B cell (primary cell): ENCODE data around the gene SCGB1D1. TPM values are rescaled to one million over a fixed set of nuclear protein-coding genes. Genes with fewer than 3 reads are reported as not detected.

Experiments
- ATAC-seq: fragments of 200-7000 bp; cut with Tn5 transposase; one replicate; pipeline ENCODE4 v1.10.0; 2021; ENCODE audit warnings: low read depth, mild to moderate bottlenecking, moderate number of reproducible peaks, moderate library complexity
- CTCF ChIA-PET: fragments of 350-600 bp; sonication (Branson Sonifier 250); formaldehyde crosslinking; loops from one replicate; lab custom pipeline; 2021; ENCODE audit warnings: antibody characterized with exemption, inconsistent platforms; lab: Charles Lee
- POLR2A ChIA-PET: fragments of 350-600 bp; sonication (Branson Sonifier 250); formaldehyde crosslinking; loops from one replicate; lab custom pipeline; 2021; ENCODE audit warnings: antibody characterized with exemption; lab: Charles Lee
- DNase-seq: peaks from one replicate; pipeline ENCODE4 v3.0.0; 2013
- H2AFZ ChIP-seq: 2 replicates; pipeline ENCODE4 v1.6.1; 2012; ENCODE audit warnings: mild to moderate bottlenecking, low read depth, low read length; ENCODE audit not compliant: insufficient read depth, poor library complexity, severe bottlenecking
- H3K27ac ChIP-seq, 2 donors: 1 replicate in 1 of 2; 2 replicates in 1 of 2; pipeline ENCODE4 v1.5.1; 2012 to 2013; ENCODE audit warnings: low read length in 2 of 2, mild to moderate bottlenecking in 2 of 2, moderate library complexity in 1 of 2
- H3K27me3 ChIP-seq, 4 experiments: fragments of 200-600 bp in 1 of 4; sonication (generic) in 1 of 4; replicated peaks in 1 of 4; 1 replicate in 2 of 4; 2 replicates in 2 of 4; pipeline versions ENCODE4 v1.6.1 to v1.7.0; 2013 to 2016; ENCODE audit warnings: low read length in 3 of 4, mild to moderate bottlenecking in 2 of 4, mixed read lengths in 1 of 4, moderate library complexity in 1 of 4; ENCODE audit not compliant: insufficient read depth in 4 of 4, control insufficient read depth in 3 of 4; ENCODE audit errors: control extremely low read depth in 1 of 4
- H3K36me3 ChIP-seq, 2 experiments: replicated peaks in 1 of 2; 1 replicate in 1 of 2; 2 replicates in 1 of 2; pipeline versions ENCODE4 v1.6.1 to v1.7.1; 2013; ENCODE audit warnings: low read length in 1 of 2; ENCODE audit not compliant: insufficient read depth in 2 of 2, control insufficient read depth in 1 of 2; ENCODE audit errors: control extremely low read depth in 1 of 2, extremely low read depth in 1 of 2
- H3K4me1 ChIP-seq, 2 donors: fragments of 200-600 bp in 1 of 2; sonication (generic) in 1 of 2; 1 replicate in 1 of 2; 2 replicates in 1 of 2; pipeline versions ENCODE4 v1.5.1 to v1.6.1; 2013 to 2017; ENCODE audit warnings: low read length in 2 of 2; ENCODE audit not compliant: control insufficient read depth in 2 of 2, insufficient read depth in 2 of 2
- H3K4me2 ChIP-seq: replicated peaks from 2 replicates; pipeline ENCODE3; 2012; ENCODE audit warnings: mild to moderate bottlenecking, low read depth, low read length; ENCODE audit not compliant: poor library complexity, severe bottlenecking
- H3K4me3 ChIP-seq, 5 experiments: fragments of 200-600 bp in 1 of 5; sonication (generic) in 1 of 5; 1 replicate in 3 of 5; 2 replicates in 2 of 5; pipeline versions ENCODE4 v1.5.1 to v1.7.0; 2011 to 2016; ENCODE audit warnings: low read length in 4 of 5, mild to moderate bottlenecking in 4 of 5, low read depth in 2 of 5, control low read depth in 1 of 5, moderate library complexity in 1 of 5; ENCODE audit not compliant: insufficient read depth in 1 of 5; ENCODE audit errors: control extremely low read depth in 1 of 5, extremely low read depth in 1 of 5
- H3K79me2 ChIP-seq: fragments of 200-600 bp; sonication (generic); one replicate; pipeline ENCODE4 v1.6.0; 2016; ENCODE audit warnings: low read length; ENCODE audit not compliant: control insufficient read depth, insufficient read depth
- H3K9ac ChIP-seq: fragments of 200-600 bp; sonication (generic); 2 replicates; pipeline ENCODE4 v1.6.1; 2017; ENCODE audit warnings: mild to moderate bottlenecking, low read length, moderate library complexity
- H3K9me3 ChIP-seq, 3 donors: one replicate each; pipeline versions ENCODE4 v1.6.1 to v1.7.1; 2013; ENCODE audit warnings: low read length in 2 of 3; ENCODE audit not compliant: control insufficient read depth in 2 of 3, insufficient read depth in 1 of 3; ENCODE audit errors: control extremely low read depth in 1 of 3
- H4K20me1 ChIP-seq: 2 replicates; pipeline ENCODE4 v1.6.0; 2012; ENCODE audit warnings: mild to moderate bottlenecking, low read length; ENCODE audit not compliant: insufficient read depth, control insufficient read depth, poor library complexity, severe bottlenecking
- H3K27ac Mint-ChIP-seq: one replicate; pipeline ENCODE4 v1.8.0; 2021; ENCODE audit warnings: mixed read lengths
- H3K27me3 Mint-ChIP-seq: one replicate; pipeline ENCODE4 v1.8.0; 2021; ENCODE audit warnings: mixed read lengths
- H3K4me1 Mint-ChIP-seq: one replicate; pipeline ENCODE4 v1.8.0; 2021; ENCODE audit warnings: mixed read lengths
- H3K4me3 Mint-ChIP-seq: one replicate; pipeline ENCODE4 v1.8.0; 2021; ENCODE audit warnings: mixed read lengths
- H3K9me3 Mint-ChIP-seq: one replicate; pipeline ENCODE4 v1.8.0; 2022; ENCODE audit warnings: mixed read lengths; ENCODE audit not compliant: insufficient read depth
- EZH2 ChIP-seq: IDR thresholded peaks from 2 replicates; pipeline ENCODE4 v1.6.1; 2012; ENCODE audit warnings: borderline replicate concordance, low read depth, mild to moderate bottlenecking, moderate library complexity, low read length; ENCODE audit not compliant: insufficient read depth, poor library complexity, severe bottlenecking
- WGBS: methylation state at CpG from one replicate; pipeline ENCODE4 v1.1.5; 2013; ENCODE audit warnings: missing lambda C conversion rate; ENCODE audit not compliant: insufficient coverage; 5-methylcytosine and 5-hydroxymethylcytosine counted together
- intact Hi-C: fragments of 100-400 bp; cut with micrococcal nuclease; formaldehyde crosslinking; loops from one replicate; pipeline ENCODE4 v1.10.0; 2022
- polyA plus RNA-seq: library from polyadenylated mRNA; depleted of rRNA; stranded (reverse); fragments of >200 nt; gene quantifications from 2 replicates; pipeline ENCODE4 v1.2.3, GENCODE V29; 2012
- total RNA-seq, 2 donors: library from RNA; stranded (reverse); fragments of 120-200 nt in 1 of 2; gene quantifications; 1 replicate in 1 of 2; 2 replicates in 1 of 2; pipeline versions ENCODE4 v1.2.3 to v1.2.4, GENCODE V29; 2013 to 2022
- TF ChIP-seq, protein P1 (sequence below): fragments of 200-600 bp; IDR thresholded peaks from one replicate; pipeline ENCODE4 v1.8.0; 2022; ENCODE audit warnings: antibody characterized with exemption, mild to moderate bottlenecking

Gene SCGB1D1
- total and polyA plus RNA-seq, 2 donors (not counting 1 experiment from before 2014, with no cell fraction given): not detected

DNA sequence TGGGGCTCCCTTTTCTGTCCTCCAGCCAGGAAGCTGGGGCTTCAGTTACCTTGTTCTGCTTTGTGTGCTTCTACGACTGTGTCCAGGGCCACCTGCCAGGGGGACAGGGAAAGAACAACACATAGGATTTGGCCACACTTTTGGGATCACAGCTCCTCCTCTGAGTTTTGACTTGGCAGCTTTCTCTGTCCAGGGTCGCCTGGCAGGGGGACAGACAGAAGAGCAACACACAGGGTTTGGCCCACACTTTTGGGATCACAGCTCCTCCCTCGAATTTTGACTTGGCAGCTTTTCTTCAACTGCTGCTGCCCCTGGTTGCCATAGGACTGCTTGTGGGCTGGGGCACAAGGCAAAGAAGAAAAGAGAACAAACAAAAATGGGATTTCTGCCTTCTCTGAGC, 47.1 kb upstream of the SCGB1D1 start:
- peaks cover 0 to 69% of the 10 kb centered on the region in 2 experiments for H3K36me3 ChIP-seq
- ATAC-seq: no peak
- H3K4me1 ChIP-seq: no peaks in the 10 kb centered on the region
- H3K9me3 ChIP-seq: no peaks in the 10 kb centered on the region
- TF ChIP-seq EZH2: no peak
- TF ChIP-seq, protein P1, sequence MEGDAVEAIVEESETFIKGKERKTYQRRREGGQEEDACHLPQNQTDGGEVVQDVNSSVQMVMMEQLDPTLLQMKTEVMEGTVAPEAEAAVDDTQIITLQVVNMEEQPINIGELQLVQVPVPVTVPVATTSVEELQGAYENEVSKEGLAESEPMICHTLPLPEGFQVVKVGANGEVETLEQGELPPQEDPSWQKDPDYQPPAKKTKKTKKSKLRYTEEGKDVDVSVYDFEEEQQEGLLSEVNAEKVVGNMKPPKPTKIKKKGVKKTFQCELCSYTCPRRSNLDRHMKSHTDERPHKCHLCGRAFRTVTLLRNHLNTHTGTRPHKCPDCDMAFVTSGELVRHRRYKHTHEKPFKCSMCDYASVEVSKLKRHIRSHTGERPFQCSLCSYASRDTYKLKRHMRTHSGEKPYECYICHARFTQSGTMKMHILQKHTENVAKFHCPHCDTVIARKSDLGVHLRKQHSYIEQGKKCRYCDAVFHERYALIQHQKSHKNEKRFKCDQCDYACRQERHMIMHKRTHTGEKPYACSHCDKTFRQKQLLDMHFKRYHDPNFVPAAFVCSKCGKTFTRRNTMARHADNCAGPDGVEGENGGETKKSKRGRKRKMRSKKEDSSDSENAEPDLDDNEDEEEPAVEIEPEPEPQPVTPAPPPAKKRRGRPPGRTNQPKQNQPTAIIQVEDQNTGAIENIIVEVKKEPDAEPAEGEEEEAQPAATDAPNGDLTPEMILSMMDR: no peak
- no peak overlapping the region for H3K27ac ChIP-seq
- H3K9ac ChIP-seq: no peak overlapping the region
- H3K4me3 ChIP-seq: no peak overlapping the region
- no peaks in the 10 kb centered on the region for H3K27me3 ChIP-seq
- H3K9me3 Mint-ChIP-seq: no peaks in the 10 kb centered on the region
- intact Hi-C loops: no loop called here
- no peak overlapping the region for H3K27ac Mint-ChIP-seq
- DNase-seq: no peak
- POLR2A ChIA-PET: no interaction called here
- H3K4me3 Mint-ChIP-seq: no peak overlapping the region
- 95% methylated on average over 3 of the region's 3 CpGs for WGBS
- no peaks in the 10 kb centered on the region for H3K27me3 Mint-ChIP-seq
- H4K20me1 ChIP-seq: no peaks in the 10 kb centered on the region
- H3K4me2 ChIP-seq: no peak overlapping the region
- no peak overlapping the region for H2AFZ ChIP-seq
- H3K79me2 ChIP-seq: no peaks in the 10 kb centered on the region
- no peaks in the 10 kb centered on the region for H3K4me1 Mint-ChIP-seq
- CTCF ChIA-PET: interaction anchor here (0.6 kb wide), 1 partner anchor 747 kb away, joined by 4 read pairs; no protein-coding TSS in a partner anchor

DNA sequence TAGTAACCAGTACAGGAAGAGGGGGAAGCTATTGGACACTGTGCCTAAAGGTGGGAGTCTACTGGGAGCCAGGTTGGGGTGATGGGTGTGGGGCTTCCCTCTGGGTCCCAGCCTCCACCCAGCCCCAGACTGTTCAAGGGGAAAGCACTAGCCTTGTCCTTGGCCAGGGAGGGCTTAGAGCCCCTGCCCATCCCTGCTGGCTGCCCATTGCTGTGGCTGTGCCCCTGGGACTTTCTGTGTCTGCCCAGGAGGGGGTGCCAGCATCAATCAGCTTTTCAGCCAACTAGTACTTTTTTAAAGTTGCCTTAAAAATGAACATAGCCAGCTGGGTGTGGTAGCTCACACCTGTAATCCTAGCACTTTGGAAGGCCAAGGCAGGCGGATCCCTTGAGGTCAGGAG, 46.3 kb upstream of the SCGB1D1 start:
- ChIA-PET CTCF (no interaction called here), POLR2A (no interaction called here)
- no peaks in the 10 kb centered on the region for H3K27me3 ChIP-seq
- WGBS: 100% methylated on average over 1 of the region's 1 CpG
- intact Hi-C loops: no loop called here
- H3K9me3 Mint-ChIP-seq: no peaks in the 10 kb centered on the region
- H3K27ac Mint-ChIP-seq: no peak overlapping the region
- H3K36me3 ChIP-seq: peaks cover 0 to 70% of the 10 kb centered on the region in 2 experiments
- TF ChIP-seq, protein P1: no peak
- TF ChIP-seq EZH2: no peak
- H3K4me2 ChIP-seq: no peak overlapping the region
- ATAC-seq: no peak
- no peak overlapping the region for H3K27ac ChIP-seq
- H3K79me2 ChIP-seq: no peaks in the 10 kb centered on the region
- H4K20me1 ChIP-seq: no peaks in the 10 kb centered on the region
- no peaks in the 10 kb centered on the region for H3K9me3 ChIP-seq
- H3K27me3 Mint-ChIP-seq: no peaks in the 10 kb centered on the region
- H3K4me1 ChIP-seq: no peaks in the 10 kb centered on the region
- no peak overlapping the region for H3K4me3 ChIP-seq
- H2AFZ ChIP-seq: no peak overlapping the region
- H3K4me3 Mint-ChIP-seq: no peak overlapping the region
- H3K4me1 Mint-ChIP-seq: no peaks in the 10 kb centered on the region
- no peak overlapping the region for H3K9ac ChIP-seq
- DNase-seq: no peak
